UCSD-AML1 (cell line): ENCODE measurements around the gene ANAPC4.

Experiments used
- DNase-seq: peaks from one replicate; lab custom pipeline; 2025; ENCODE audit not compliant: unreplicated experiment; lab: John Stamatoyannopoulos, UW

The ANAPC4 gene

DNA sequence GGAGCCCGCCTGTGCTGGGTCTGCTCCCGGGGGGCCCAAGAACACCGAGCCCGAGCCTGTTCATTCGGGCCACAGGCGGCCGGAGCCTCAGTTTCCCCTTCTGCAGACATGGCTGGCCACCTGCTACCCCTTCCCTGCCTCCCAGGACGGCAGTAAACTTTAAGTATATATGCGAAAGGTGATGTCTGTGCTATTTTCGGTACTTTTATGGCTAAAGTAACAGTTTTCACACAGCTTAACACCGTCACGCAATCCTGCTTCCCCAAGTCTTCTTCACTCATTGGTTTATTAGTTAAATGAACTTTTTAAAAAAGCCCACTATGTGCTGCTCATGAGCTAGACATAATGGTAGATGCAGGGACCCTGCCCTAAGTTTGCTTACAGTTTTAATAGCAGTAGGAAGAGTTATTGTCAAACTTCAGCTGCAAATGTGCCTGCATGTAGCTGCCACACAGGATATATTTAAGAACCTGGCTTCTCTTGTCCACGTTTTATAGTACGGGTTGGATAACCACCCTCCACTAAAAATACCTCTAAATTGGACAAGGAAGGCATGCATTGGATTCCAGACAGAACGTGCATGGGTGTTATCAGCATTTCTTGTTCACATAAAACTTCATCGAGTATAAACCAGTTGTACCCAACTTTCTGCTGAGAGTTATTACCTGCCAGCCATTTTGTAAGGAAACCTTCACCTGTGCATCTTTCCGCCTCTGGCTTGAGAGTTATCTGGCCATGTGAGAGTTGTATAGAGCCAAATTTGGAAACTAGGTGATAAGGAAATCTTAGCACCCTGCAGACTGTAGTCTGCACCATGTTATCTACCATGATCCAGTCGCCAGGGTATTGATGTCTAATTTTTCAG, 741 bp downstream of the ANAPC4 start:
- no peak for DNase-seq

DNA sequence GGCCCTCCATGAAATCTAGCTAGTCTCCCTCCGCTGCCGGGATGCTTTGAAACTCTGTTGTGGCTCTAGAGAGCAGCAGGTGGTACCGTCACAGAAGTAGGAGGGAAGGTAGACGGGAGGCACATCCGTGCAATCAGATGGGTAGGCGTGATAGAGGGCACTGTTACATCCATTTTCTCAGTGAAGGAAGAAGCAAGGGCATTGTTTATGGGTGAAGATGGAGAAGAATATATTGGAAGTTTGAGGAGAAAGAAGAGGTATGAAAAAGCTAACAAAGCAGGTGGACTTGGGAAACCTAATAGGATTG, 1.3 kb downstream of the ANAPC4 start:
- DNase-seq = no peak

DNA sequence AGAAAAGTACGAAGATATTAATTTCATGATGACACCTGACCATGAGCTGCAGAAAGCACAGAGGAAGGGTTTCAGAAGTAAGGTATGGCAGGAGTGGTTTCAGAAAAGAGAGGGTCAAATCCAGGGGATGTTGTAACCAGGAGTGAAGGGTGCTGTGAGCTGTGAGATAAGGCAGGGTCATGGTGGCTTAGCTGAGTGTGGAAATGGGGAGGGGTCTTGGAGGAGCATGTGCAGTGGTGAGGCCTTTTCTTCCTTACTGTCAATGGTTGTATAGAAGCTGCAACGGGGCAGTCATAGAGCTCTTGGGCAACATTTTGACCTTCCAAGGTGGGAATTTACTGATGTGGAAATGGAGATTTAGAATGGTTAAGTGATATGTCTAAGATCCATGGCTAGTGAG, 2.5 kb downstream of the ANAPC4 start:
- no peak for DNase-seq

DNA sequence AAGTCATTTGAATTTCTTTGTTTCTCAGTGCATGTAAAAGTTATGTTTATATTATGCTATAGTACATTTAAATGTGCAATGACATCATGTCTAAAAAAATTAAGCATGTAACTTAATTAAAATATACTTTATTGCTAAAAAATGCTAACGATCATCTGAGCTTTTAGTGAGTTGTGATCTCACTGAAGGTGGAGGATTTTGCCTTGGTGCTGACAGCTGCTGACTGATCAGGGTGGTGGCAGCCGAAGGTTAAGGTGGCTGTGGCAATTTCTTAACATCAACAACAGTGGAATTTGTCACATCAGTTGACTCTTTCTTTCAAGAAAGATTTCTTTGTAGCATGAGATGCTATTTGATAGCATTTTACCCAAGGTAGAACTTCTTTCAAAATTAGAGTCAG, 6.6 kb downstream of the ANAPC4 start:
- DNase-seq = no peak

DNA sequence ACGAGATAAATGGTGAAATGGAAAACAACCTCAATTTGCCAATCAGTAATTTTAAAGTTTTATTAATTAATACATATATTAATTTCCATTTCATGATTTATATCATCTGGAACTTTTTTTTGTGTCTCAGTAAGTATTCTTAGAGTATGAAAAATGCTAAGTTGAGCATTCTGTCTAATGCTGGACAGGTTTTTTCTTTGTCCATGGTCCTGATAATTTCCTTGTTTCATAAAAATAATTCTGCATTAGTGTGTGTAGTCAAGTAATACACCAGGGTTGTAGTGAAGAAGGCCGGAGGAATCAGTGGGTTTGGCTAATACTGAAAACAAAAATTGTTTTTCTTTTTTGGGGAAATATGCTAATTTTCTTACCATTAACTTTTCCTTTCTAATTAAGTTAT, 9.9 kb downstream of the ANAPC4 start:
- DNase-seq = no peak

DNA sequence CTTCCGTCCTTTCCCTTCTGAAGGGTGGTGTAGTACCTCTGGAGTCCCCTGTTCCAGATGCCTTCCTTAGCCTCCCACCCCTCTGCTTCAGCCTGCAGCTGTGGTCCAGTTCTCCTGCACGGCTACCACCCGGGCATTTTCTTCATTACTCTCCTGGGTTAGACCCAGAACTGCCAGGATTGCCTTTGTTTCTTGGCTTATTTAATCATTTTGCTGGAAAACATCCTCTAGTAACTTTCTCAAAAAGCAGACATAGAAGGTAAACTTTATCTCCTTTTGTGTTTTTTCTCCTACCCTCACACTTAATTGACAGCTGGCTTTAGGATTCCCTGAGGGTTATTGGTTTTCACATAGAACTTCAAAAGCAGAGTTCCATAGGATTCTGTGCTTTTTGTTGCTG, 20.2 kb downstream of the ANAPC4 start:
- DNase-seq = no peak

DNA sequence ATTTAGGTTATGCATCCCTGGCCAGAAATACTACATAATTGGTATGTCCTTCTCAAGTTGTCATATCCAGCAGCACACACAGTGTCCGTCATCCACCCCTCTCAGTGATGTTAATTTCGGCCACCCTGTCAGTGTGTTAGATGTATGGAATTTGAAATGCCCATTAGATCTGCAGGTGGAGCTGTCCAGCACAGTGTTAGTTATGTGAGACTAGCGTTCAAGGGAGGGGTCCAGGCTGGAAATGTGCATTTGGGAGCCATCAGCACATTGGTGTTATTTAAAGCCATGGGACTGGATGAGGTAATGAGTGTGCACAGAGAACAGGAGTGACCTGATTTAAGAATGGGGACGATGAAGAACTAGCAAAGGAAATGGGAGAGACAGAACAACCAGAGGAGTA, 22.4 kb downstream of the ANAPC4 start:
- no peak for DNase-seq

DNA sequence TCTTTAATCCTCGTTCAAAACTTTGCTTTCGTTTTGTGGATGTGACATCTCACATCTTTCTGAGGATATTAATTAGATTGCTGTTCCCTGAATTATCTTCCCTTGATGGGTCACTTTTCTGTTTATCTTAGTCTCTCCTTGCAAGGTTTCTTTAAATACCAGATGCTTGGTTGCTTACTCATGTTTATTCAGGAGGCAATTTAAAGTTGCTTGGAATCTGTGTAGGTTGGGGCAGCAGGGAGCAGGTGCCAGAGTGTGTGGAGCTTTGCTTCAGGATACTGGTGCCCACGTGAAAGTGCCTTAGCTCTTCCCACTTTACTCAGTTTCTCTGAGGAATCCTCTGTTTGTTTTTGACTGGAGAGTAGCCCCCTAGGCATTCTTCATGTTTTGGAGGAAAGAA, 24.0 kb downstream of the ANAPC4 start:
- no peak for DNase-seq

DNA sequence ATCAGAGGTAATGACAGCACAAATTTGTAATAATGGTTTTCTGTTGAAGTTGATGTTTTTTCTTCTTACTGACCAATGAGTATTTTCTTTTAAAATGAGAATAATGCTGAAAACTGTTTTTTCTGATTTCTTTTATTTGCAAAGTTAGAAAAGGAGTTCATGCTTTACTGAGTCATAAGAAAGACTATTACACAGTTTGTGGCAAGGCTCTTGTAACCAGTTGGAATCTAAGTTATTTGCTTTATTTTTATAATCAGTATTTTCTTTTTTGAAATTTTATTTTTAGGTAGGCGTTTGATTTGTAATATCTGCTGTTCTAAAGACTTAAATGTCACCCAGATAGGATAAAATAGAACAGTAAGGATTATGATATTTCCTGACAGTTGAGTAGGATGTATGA, 25.5 kb downstream of the ANAPC4 start:
- no peak for DNase-seq

DNA sequence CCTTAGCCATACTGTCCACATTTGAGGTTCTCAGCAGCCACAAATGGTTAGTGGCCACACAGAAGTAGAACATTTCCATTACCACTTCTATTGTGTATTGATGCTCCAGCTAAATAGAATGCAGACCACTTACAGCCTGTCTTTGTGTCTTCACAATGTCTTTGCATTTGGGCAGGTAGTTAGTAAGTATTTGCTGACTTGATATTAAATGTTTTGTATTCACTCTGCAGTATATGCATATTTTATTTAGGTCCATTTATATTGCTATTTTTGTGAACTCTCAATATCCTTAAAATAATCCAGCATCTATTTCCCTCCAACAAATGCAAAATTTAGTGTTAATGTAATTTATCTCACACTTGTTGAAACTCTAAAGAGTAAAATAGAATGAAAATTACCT, 26.6 kb downstream of the ANAPC4 start:
- no peak for DNase-seq

DNA sequence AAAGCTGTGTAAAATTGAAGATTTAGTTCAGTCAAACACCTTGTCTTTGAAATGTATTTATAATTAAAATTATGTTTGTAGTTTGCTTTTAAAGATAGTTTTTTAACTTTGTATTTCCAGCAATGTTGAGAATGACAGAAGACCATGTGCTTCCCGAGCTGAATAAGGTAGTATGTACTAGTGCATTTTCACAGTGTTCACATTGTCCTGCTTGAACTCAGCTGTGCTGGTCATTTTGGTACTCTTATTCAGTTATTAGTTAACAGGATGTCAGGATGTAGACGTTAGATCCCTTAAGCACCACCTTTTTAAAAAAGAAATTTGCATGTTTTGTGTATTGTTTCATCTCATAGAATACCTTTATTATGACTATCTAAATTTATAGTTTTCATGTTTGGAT, 28.4 kb downstream of the ANAPC4 start:
- DNase-seq = no peak

DNA sequence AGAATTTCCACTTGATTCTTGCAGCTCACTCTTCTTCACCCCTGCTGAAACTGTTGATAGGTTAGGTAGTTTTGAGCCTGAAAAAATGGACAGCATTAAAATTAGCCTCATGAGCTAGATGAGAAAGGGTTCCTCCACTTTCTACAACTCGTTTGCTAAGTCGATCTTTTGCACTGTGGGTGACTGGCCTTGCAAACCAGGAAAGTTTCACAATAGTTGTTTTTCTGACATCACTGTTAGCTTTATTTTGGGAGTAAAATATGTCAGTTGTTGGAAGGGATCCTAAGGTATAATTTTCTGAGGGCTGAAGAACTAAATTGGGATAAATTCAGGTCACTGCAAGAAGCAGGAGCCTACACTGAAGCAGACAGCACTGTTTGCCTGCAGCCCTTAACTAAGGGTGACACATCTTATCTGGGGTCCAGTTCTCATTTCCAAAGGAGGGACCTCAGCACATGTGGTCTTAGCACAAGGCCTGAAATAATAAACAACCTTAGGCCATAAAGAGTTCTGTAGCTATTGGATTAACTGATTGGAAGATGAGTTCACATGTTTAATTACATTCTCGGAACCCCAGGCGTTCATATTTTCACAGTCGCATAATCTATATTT, 29.1 kb downstream of the ANAPC4 start:
- DNase-seq = no peak

DNA sequence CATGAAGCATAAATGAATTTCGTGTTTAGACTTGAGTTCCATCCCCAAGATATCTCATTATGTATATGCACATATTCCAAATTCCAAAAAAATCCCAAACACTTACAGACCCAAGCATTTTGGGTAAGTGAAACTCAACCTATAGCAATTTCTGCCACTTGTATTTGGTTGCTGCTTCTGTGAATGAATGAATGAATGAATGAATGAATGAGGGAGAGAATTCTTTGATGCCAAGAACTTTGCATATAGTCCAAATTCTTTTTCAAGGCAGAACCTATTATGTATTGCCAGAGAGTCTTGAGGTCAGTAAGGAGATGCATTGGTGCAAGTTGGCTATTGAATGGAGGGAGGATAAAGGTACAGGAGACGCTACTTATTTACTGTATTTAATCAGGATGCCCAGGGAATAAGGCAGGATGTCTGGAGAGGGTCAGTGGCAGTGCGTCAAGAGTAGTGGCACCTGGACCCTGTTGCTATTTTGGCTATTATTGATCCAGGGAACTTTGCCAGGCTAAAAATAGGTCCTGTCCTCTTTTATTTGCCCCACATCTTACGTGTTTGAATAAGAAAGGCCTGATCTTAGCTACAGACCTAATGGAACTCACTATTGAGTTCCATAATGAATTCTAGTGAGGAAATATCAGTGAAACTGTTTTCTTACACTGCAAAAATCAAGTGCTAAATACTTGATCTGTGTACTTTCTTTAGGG, 33.9 kb downstream of the ANAPC4 start:
- no peak for DNase-seq

DNA sequence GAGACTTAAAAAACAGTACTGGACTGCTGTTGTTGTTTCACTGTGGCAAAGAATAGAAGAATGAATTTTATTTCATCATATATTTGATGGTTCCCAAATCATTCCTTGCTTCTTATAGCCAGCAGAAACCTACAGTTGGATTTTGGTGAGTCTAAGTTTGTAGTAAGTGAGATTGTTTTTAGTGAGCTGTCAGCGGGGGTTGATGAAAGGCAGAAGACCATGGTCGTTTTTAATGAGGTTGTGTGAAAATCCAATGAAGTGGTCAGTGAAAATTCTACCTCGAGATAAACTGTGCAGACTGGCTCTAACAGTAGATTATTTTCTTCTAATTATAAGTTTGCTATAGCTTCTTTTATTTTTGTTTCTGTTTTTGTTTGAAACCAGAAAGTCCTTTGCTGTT, 36.2 kb downstream of the ANAPC4 start:
- no peak for DNase-seq

DNA sequence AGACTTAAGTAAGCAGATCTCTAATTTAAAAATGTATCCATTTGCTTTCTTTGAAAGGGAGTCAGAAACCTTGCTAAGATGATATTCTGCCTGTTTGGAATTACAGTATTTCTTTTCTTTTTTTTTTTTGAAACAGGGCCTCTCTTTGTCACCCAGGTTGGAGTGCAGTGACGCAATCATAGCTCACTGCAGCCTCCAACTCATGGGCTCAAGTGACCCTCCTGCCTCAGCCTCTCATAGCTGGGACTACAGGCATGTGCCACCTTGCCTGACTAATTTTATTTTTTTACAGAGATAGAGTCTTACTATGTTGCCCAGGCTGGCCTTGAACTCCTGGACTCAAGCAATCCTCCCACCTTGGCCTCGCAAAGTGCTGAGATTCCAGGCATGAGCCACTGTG, 40.0 kb downstream of the ANAPC4 start:
- no peak for DNase-seq

DNA sequence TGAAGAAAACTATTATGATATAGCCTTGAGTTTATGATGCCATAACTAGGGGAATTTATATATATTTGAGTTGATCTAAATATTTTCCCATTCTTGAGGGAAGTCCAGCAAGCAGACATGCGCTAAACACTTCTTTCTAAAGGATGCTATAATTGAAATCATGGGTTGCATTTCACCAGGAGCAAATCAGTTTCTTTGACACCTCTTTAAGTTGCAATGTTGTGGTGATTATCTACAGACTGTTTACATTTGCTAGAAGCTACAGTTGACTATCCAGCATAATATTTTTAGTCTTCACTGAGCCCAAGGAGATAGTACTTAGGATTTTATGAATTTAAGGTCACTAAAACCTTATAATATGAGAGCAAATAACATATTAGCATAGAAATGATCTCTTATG, 43.9 kb downstream of the ANAPC4 start:
- no peak for DNase-seq

DNA sequence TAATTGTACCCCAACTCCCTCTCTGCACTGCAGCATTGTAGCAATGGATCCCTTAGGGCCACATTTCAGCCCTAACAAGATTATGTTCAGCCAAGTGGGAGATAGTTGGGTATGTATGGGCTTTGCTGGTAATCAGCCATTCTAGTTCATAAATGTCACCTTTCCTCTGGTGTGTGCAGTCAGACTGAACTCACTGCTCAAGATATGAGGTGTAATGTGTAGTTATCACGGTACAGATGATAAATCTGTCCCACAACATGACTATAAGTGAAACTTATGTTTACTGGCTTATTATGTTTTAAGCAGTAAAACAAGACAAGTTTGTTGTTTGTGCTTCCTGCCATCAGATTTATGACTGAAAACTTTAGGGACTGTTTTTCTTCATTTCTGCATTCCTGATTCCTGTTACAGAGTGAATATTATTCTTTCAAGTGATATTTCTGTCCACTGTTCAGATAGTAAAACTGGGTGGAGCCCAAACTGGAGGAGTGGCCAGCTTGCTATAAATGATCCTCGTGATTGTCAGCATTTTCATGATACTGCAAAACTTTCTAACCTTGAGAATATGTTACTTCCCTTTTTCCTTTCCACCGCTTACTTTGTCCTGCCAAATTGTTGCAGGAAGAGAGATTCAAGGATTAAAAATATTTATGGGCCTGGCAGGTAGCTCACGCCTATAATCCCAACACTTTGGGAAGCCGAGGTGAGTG, 44.9 kb downstream of the ANAPC4 start:
- no peak for DNase-seq

DNA sequence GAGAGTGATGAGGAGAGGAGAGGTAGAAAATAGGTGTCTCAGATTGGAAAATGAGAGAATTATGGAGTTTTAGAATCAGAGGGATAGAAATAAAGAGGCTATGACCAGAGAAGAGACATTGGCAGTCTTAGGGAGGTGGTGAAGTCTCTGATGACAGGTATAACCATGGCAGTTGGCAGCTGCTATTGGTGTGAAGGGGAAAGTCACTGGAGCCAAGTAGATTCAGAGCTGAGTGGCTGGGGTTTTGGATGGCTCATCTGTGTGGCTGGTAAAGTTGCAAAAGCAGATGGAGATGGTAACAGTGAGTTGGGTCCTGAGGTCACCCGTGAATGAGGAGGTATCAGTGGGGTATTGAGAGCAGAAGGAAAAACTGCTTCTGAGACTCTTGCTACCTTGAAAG, 46.5 kb downstream of the ANAPC4 start:
- no peak for DNase-seq

DNA sequence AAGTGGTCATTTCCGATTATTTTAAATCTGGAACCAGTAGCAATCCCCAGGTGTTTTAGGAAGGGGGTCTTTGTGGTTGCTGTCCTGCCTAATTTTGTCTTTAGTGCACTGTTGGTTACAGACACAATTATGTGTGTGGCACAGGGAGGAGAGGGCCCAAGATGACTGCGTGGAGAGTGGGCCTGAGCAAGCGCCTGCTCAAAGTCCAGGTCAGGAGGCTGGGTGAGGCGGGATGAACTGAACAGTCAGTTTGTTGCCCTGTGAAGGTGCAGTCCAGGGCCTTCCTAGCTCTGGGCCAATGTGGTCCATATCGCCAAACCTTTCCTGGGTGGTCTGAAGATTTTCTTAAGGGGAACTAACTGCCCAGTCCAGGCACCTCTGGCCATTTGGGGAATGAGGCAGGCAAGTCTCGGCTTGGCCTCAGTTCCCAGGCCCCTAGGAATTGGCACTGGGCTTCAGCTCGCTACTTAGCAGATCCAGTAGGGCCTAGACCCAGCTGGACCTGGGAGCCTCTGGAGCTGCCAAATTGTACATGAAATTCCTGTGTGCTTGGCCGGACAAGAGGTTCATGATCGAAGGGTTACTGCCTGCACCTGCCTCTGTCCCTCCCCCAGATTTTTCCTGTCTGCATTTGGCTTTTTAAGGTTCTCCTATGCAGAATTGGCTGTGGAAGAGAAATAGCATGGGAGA, 47.6 kb downstream of the ANAPC4 start:
- no peak for DNase-seq

DNA sequence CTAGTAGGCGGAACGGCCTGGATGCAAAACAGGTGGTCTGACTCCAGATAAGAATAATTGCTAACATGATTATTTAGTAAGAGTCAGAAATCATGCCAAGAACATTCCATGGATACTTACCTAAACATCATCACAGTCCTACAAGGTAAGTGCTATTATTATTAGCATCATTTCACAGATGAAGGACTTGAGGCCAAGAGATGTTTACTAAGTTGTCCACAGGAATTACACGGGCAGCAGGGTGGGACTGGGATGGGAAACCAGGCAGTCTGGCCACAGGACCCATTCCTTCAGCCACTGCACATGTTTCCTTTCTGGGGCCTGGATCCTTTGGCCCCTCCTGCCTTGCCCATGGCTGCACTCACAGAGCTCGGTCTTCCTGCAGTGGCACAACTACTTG, 48.3 kb downstream of the ANAPC4 start:
- no peak for DNase-seq

DNA sequence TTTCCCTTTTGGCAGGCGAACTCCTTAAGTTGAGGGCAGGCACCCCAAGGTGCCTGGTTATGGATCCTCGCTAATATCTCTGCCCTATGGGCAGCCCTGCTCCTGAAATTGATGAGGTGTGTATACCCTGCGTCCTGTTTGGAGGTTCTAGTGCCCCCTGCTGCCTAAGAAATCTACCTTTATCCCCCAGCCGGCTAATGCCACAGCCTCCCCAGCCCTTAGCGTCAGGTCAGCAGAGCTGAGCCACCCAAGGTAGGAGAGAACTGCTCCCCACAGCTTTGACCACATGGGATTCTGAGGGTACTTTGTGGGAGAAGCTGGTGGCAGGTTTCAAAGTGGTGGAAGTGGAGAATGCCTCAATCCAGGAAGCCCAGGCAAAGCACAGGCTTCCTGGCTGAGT, 50.8 kb downstream of the ANAPC4 start:
- DNase-seq = no peak
